ENCODE measurements around the gene GTF3A. TPM values are rescaled to one million over a fixed set of nuclear protein-coding genes. Genes with fewer than 3 reads are reported as not detected.

Gene GTF3A
- total RNA-seq (2011; cell fraction: chromatin; rRNA removed; ENCODE audit: low replicate concordance): 33.9 and 37.6 TPM in 2 replicates
- total RNA-seq (2011; cell fraction: nucleolus; rRNA removed): 30.0 and 31.3 TPM in 2 replicates
- 35.6 and 63.0 TPM in 2 replicates for total RNA-seq (2011; cell fraction: nucleoplasm; rRNA removed)
- total RNA-seq (2014; rRNA removed): 197 and 224 TPM in 2 replicates
- 239 and 267 TPM in 2 replicates for total RNA-seq (2014; rRNA removed; fragmentation: Illumina TruSeq; extraction: Trizol)
- 184 and 203 TPM in 2 replicates for total RNA-seq (2015; rRNA removed; fragmentation: Illumina TruSeq; extraction: Trizol)
- 152 and 160 TPM in 2 replicates for total RNA-seq (2021)
- 126 and 174 TPM in 2 replicates for polyA plus RNA-seq (2011; rRNA removed)
- polyA plus RNA-seq (2011; cell fraction: cytosol; rRNA removed): 69.8 and 130 TPM in 2 replicates
- polyA plus RNA-seq (2011; cell fraction: nucleus; rRNA removed): 73.0 and 80.9 TPM in 2 replicates
- polyA plus RNA-seq (2012): 119 and 134 TPM in 2 replicates
- polyA plus RNA-seq (2014; fragmentation: Illumina TruSeq; extraction: Trizol): 261 and 303 TPM in 2 replicates
- 10 to 100 TPM; 47.5 to 63.9 TPM for polyA plus RNA-seq (2014; fragmentation: Nextera tagmentation; extraction: Ambion mirVana)
- polyA plus RNA-seq (2014; rRNA removed): 161 and 162 TPM in 2 replicates
- 101 and 123 TPM in 2 replicates for polyA minus RNA-seq (2011; rRNA and poly(A)+ RNA removed)
- polyA minus RNA-seq (2011; cell fraction: cytosol; rRNA and poly(A)+ RNA removed): 51.2 and 61.3 TPM in 2 replicates
- 41.2 and 50.1 TPM in 2 replicates for polyA minus RNA-seq (2011; cell fraction: nucleus; rRNA and poly(A)+ RNA removed)
- percentile 86 among the genes with signal in this experiment for Bru-seq, nascent RNA
- percentile 87 among the genes with signal in this experiment for BruChase-seq, experiment 1, labeled RNA remaining after a 2-hour chase
- percentile 87 among the genes with signal in this experiment for BruChase-seq, experiment 2, labeled RNA remaining after a 6-hour chase
- long read RNA-seq, experiment 1, transcript GTF3A-202 (8 exons, 1,191 nt): minor isoform, 16 of 451 reads
- long read RNA-seq, experiment 1, transcript GTF3A-201 (9 exons, 1,383 nt): major isoform, 354 of 451 reads
- long read RNA-seq, experiment 1, partial matches to known transcripts: 46 of 451 reads
- long read RNA-seq, experiment 1, other reads (novel, unspliced or antisense): 35 of 451 reads
- long read RNA-seq, experiment 2, transcript GTF3A-202 (8 exons, 1,191 nt): minor isoform, 9 of 240 reads
- long read RNA-seq, experiment 2, transcript GTF3A-201 (9 exons, 1,383 nt): major isoform, 157 of 240 reads
- long read RNA-seq, experiment 2, transcript GTF3A-207 (3 exons, 829 nt): minor isoform, 6 of 240 reads
- long read RNA-seq, experiment 2, partial matches to known transcripts: 21 of 240 reads
- long read RNA-seq, experiment 2, other reads (novel, unspliced or antisense): 47 of 240 reads
- long read RNA-seq, experiment 3, transcript GTF3A-202 (8 exons, 1,191 nt): minor isoform, 6 of 277 reads
- long read RNA-seq, experiment 3, transcript GTF3A-201 (9 exons, 1,383 nt): major isoform, 224 of 277 reads
- long read RNA-seq, experiment 3, partial matches to known transcripts: 10 of 277 reads
- long read RNA-seq, experiment 3, other reads (novel, unspliced or antisense): 37 of 277 reads

DNA sequence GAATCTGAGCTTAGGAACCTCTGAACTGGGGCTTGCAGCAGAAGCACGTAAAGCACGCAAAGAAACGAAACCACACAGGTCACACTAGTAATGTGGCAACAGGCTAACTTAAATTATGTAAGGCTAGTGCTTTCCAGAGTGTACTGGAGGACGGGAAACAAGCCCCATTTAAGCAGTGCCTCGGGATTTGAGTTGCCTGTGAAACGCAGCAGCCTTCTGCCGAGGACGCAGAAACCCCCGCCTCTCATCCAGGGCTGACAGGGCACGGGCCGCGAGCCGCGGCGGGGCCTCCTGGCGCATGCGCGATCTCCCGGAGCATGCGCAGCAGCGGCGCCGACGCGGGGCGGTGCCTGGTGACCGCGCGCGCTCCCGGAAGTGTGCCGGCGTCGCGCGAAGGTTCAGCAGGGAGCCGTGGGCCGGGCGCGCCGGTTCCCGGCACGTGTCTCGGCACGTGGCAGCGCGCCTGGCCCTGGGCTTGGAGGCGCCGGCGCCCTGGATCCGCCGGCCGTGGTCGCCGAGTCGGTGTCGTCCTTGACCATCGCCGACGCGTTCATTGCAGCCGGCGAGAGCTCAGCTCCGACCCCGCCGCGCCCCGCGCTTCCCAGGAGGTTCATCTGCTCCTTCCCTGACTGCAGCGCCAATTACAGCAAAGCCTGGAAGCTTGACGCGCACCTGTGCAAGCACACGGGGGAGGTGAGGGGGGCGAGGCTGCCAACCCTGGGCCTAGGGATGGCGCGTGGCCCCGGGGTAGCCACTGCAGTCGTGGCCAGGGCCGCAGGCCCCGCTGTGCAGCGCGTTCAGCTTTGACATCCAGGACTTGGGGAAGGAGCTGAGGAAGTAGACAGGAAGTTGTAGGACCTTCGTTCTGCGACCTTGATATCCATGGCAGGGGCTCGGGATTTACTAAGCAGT is at the start of gene GTF3A:
Gene GTF3A (plus strand): TSS at position 374 of the 912 bp plus-strand sequence.
- H2AFZ ChIP-seq (ENCODE audit: low read depth, low read length): peak within 1 kb of the TSS; percentile 99
- peak within 1 kb of the TSS; percentile 65 for H3K4me3 ChIP-seq
- no peaks in the 10 kb centered on the region for H3K9me1 ChIP-seq (ENCODE audit: control insufficient read depth, insufficient read depth, low read length)
- POLR2A ChIA-PET: interaction anchor here (0.7 to 3.0 kb wide), 3 partner anchors 11 to 354 kb away, joined by 3 to 16 read pairs (median 12); partner anchors contain the start of gene MTIF3
- intact Hi-C loops (cut with micrococcal nuclease) (loop anchor here (2.0 kb wide), 1 partner anchor 26 kb away; the partner anchor contains the start of gene MTIF3), in situ Hi-C loops (cut with MboI) (no loop called here)
- H3K9me3 ChIP-seq (replicated peaks; ENCODE audit: control insufficient read depth, insufficient read depth, low read depth, low read length): 0 out of 2 replicates have a peak, but pooled peaks cover 3% of the 10 kb centered on the region
- FAIRE-seq (peak; percentile 68), ATAC-seq (peak; percentile 78), DNase-seq (ENCODE audit: extremely low read depth in 1 of 4, low spot score in 3 of 4) (peak; percentile 87 to 92 (median 92))
- CTCF ChIA-PET (ENCODE audit: low intra/inter-chr PET ratio): no interaction called here
- H4K20me1 ChIP-seq (replicated peaks; ENCODE audit: control insufficient read depth, insufficient read depth, low read length): peaks cover 7% of the 10 kb centered on the region; the same call in 1 of the 2 replicates
- H3K9ac ChIP-seq (ENCODE audit: insufficient read depth in 1 of 2, low read depth in 2 of 2, low read length in 2 of 2): peak within 1 kb of the TSS; percentile 88 to 98
- H3K4me2 ChIP-seq (ENCODE audit: insufficient read depth, low read length): peak within 1 kb of the TSS; percentile 98
- no TSS peak for BruUV-seq (replicated peaks)
- H3K79me2 ChIP-seq (ENCODE audit: control insufficient read depth, insufficient read depth, low read length): peaks cover 53% of the 10 kb centered on the region
- WGBS (ENCODE audit: insufficient coverage, low coverage, missing lambda C conversion rate): under 1% methylated on average over 12 of the region's 85 CpGs
- peaks cover 37 to 46% of the 10 kb centered on the region in 2 experiments for H3K4me1 ChIP-seq (replicated peaks in 1 of 2; ENCODE audit: control insufficient read depth in 2 of 2, insufficient read depth in 2 of 2, low read length in 2 of 2)
- peaks cover 33% of the 10 kb centered on the region for H3K36me3 ChIP-seq (ENCODE audit: control insufficient read depth, insufficient read depth, low read length)
- H3K27ac ChIP-seq (ENCODE audit: extremely low read depth, low read depth, low read length): peak within 1 kb of the TSS; percentile 85
- no peaks in the 10 kb centered on the region for H3K27me3 ChIP-seq (ENCODE audit: control insufficient read depth in 2 of 2, insufficient read depth in 2 of 2, low read length in 2 of 2)
- peak; percentile 47; the same call in 1 of the 2 replicates for TF ChIP-seq KAT7 (CRISPR knock-in tag; IDR thresholded peaks at IDR 0.05; ENCODE audit: borderline replicate concordance)
- TF ChIP-seq POU5F1 (IDR thresholded peaks at IDR 0.05; ENCODE audit: borderline replicate concordance, low read depth, low read length, partially characterized antibody): peak; percentile 81
- TF ChIP-seq, protein P1, sequence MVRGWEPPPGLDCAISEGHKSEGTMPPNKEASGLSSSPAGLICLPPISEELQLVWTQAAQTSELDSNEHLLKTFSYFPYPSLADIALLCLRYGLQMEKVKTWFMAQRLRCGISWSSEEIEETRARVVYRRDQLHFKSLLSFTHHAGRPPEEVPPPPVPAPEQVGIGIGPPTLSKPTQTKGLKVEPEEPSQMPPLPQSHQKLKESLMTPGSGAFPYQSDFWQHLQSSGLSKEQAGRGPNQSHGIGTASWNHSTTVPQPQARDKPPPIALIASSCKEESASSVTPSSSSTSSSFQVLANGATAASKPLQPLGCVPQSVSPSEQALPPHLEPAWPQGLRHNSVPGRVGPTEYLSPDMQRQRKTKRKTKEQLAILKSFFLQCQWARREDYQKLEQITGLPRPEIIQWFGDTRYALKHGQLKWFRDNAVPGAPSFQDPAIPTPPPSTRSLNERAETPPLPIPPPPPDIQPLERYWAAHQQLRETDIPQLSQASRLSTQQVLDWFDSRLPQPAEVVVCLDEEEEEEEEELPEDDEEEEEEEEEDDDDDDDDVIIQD (CRISPR knock-in tag; IDR thresholded peaks at IDR 0.05): no peak
- 0 out of 4 replicates have a peak, but pooled peaks of 1 of the 2 experiments have one; percentile 31 for TF ChIP-seq FOXA3 (CRISPR knock-in tag; conservative IDR thresholded peaks at IDR 0.05 in 1 of 2, IDR thresholded peaks at IDR 0.05 in 1 of 2)
- peak; percentile 72 for TF ChIP-seq FIP1L1 (IDR thresholded peaks at IDR 0.05; ENCODE audit: low read depth, low read length, poor library complexity, severe bottlenecking)
- no peak for TF ChIP-seq CHD1 (IDR thresholded peaks at IDR 0.05; ENCODE audit: low read length)
- no peak for TF ChIP-seq ZNF785 (CRISPR knock-in tag; IDR thresholded peaks at IDR 0.05)

Measured in K562 (cell line).